Thyroid gland (tissue), 4 donors: ENCODE measurements around the gene EXOC4. TPM values are rescaled to one million over a fixed set of nuclear protein-coding genes. Genes with fewer than 3 reads are reported as not detected.

Experiments used
- DNase-seq, 2 donors: peaks; one replicate each; pipeline ENCODE4 v3.0.0-alpha.2; 2019
- H3K27ac ChIP-seq, 3 donors: fragments of 200-600 bp; sonication (generic); 1 replicate in 2 of 3; 2 replicates in 1 of 3; pipeline ENCODE4 v1.5.1; 2016 to 2019; ENCODE audit warnings: mild to moderate bottlenecking in 1 of 3, moderate library complexity in 1 of 3
- H3K27me3 ChIP-seq: fragments of 200-600 bp; sonication (generic); one replicate; pipeline ENCODE4 v1.5.1; 2019
- H3K36me3 ChIP-seq, 2 donors: fragments of 200-600 bp; sonication (generic); one replicate each; pipeline ENCODE4 v1.5.1; 2016 to 2019
- H3K4me1 ChIP-seq, 2 donors: fragments of 200-600 bp; sonication (generic); one replicate each; pipeline ENCODE4 v1.5.1; 2017 to 2019
- H3K4me3 ChIP-seq, 3 donors: fragments of 200-600 bp; sonication (generic); replicated peaks in 1 of 3; 1 replicate in 2 of 3; 2 replicates in 1 of 3; pipeline ENCODE4 v1.5.1; 2016; ENCODE audit warnings: mild to moderate bottlenecking in 1 of 3
- H3K9me3 ChIP-seq: fragments of 200-600 bp; sonication (generic); one replicate; pipeline ENCODE4 v1.5.1; 2017
- CTCF ChIP-seq, 6 experiments: fragments of 200-600 bp in 3 of 6; fragments of 450-650 bp in 3 of 6; sonication (generic) in 3 of 6; IDR thresholded peaks; one replicate each; pipeline ENCODE4 v1.5.1; 2016 to 2019; ENCODE audit warnings: antibody characterized with exemption in 6 of 6, mild to moderate bottlenecking in 2 of 6, inconsistent platforms in 1 of 6, moderate library complexity in 1 of 6
- POLR2A ChIP-seq, 2 donors: fragments of 450-650 bp; IDR thresholded peaks; one replicate each; pipeline ENCODE4 v1.6.1; 2017; ENCODE audit warnings: antibody characterized with exemption in 2 of 2, mild to moderate bottlenecking in 2 of 2, moderate library complexity in 1 of 2
- WGBS, 2 donors: methylation state at CpG; one replicate each; pipeline ENCODE4 v1.1.5; 2017; 5-methylcytosine and 5-hydroxymethylcytosine counted together
- intact Hi-C: fragments of 100-400 bp; cut with DNase I; formaldehyde crosslinking; loops from one replicate; pipeline ENCODE4 v1.15.1; 2023
- total RNA-seq, 4 donors: library from RNA; depleted of rRNA; stranded (reverse); fragments of >200 nt; gene quantifications; one replicate each; pipeline ENCODE4 v1.2.3, GENCODE V29; 2016

Gene EXOC4
- total RNA-seq, 4 donors from 2014 or later: 74.0 to 116 (median 107) TPM

- Histone ChIP-seq H3K4me3 (no peak overlapping the region), H3K9me3 (no peaks in the 10 kb centered on the region), H3K27ac (no peak overlapping the region), H3K27me3 (no peaks in the 10 kb centered on the region), H3K4me1 (no peaks in the 10 kb centered on the region), H3K36me3 (no peaks in the 10 kb centered on the region)
- DNase-seq: no peak
- TF ChIP-seq CTCF (IDR thresholded peaks at IDR 0.05) (no peak), POLR2A (IDR thresholded peaks at IDR 0.05) (no peak)
- intact Hi-C loops: no loop called here
Measured at GRCh38 chr7:133611955-133612354, 359.1 kb downstream of the EXOC4 start.

GRCh38 chr7:133613250-133613790, 360.4 kb downstream of the EXOC4 start:
- intact Hi-C loops: no loop called here
- TF ChIP-seq POLR2A (IDR thresholded peaks at IDR 0.05): no peak
- no peak for TF ChIP-seq CTCF (IDR thresholded peaks at IDR 0.05)
- WGBS, 2 donors: 84 to 88% methylated on average over 8 of the region's 8 CpGs
- Histone ChIP-seq H3K4me3 (no peak overlapping the region), H3K27me3 (no peaks in the 10 kb centered on the region), H3K27ac (no peak overlapping the region), H3K9me3 (no peaks in the 10 kb centered on the region), H3K36me3 (no peaks in the 10 kb centered on the region), H3K4me1 (no peaks in the 10 kb centered on the region)
- no peak for DNase-seq

GRCh38 chr7:133614251-133614650, 361.4 kb downstream of the EXOC4 start:
- no peaks in the 10 kb centered on the region for H3K9me3 ChIP-seq
- intact Hi-C loops: no loop called here
- no peaks in the 10 kb centered on the region for H3K27me3 ChIP-seq
- TF ChIP-seq CTCF (IDR thresholded peaks at IDR 0.05) (no peak), POLR2A (IDR thresholded peaks at IDR 0.05) (no peak)
- H3K4me1 ChIP-seq: no peaks in the 10 kb centered on the region
- WGBS, 2 donors: 88 to 92% methylated on average over 2 of the region's 2 CpGs
- H3K36me3 ChIP-seq: no peaks in the 10 kb centered on the region
- no peak overlapping the region for H3K4me3 ChIP-seq
- DNase-seq: no peak
- no peak overlapping the region for H3K27ac ChIP-seq

- Histone ChIP-seq H3K4me1 (no peaks in the 10 kb centered on the region), H3K36me3 (no peaks in the 10 kb centered on the region), H3K4me3 (no peak overlapping the region), H3K9me3 (no peaks in the 10 kb centered on the region), H3K27me3 (no peaks in the 10 kb centered on the region), H3K27ac (no peak overlapping the region)
- TF ChIP-seq CTCF (IDR thresholded peaks at IDR 0.05) (no peak), POLR2A (IDR thresholded peaks at IDR 0.05) (no peak)
- WGBS, 2 donors: 98% methylated on average over 4 of the region's 4 CpGs
- intact Hi-C loops: no loop called here
- DNase-seq: no peak
Measured at GRCh38 chr7:133618970-133619369, 366.1 kb downstream of the EXOC4 start.

- 92 to 97% methylated on average over 2 of the region's 2 CpGs for WGBS, 2 donors
Measured at GRCh38 chr7:133619491-133619890, 366.6 kb downstream of the EXOC4 start.

More at GRCh38 chr7:133619491-133619890, 366.6 kb downstream of the EXOC4 start:
- no peaks in the 10 kb centered on the region for H3K4me1 ChIP-seq
- no peaks in the 10 kb centered on the region for H3K36me3 ChIP-seq
- no peak for TF ChIP-seq CTCF (IDR thresholded peaks at IDR 0.05)
- no peak for TF ChIP-seq POLR2A (IDR thresholded peaks at IDR 0.05)
- H3K4me3 ChIP-seq: no peak overlapping the region
- intact Hi-C loops: no loop called here
- H3K27me3 ChIP-seq: no peaks in the 10 kb centered on the region
- no peak overlapping the region for H3K27ac ChIP-seq
- DNase-seq: no peak
- H3K9me3 ChIP-seq: no peaks in the 10 kb centered on the region
